HuH-7 (cell line): ENCODE data around the gene TNRC18.

ENCODE experiments used
- DNase-seq: peaks from one replicate; pipeline ENCODE4 v3.0.0; 2011; ENCODE audit warnings: low spot score

Gene TNRC18

GRCh38 chr7:5451391-5451790, 27.8 kb upstream of the TNRC18 start:
- DNase-seq, result no peak

- DNase-seq, result peak; percentile 74
Measured at GRCh38 chr7:5450549-5451327, 27.1 kb upstream of the TNRC18 start.

- DNase-seq, result no peak
Measured at GRCh38 chr7:5448378-5449037, 24.9 kb upstream of the TNRC18 start.

- DNase-seq, result no peak
Measured at GRCh38 chr7:5445981-5446594, 22.5 kb upstream of the TNRC18 start.

DNA sequence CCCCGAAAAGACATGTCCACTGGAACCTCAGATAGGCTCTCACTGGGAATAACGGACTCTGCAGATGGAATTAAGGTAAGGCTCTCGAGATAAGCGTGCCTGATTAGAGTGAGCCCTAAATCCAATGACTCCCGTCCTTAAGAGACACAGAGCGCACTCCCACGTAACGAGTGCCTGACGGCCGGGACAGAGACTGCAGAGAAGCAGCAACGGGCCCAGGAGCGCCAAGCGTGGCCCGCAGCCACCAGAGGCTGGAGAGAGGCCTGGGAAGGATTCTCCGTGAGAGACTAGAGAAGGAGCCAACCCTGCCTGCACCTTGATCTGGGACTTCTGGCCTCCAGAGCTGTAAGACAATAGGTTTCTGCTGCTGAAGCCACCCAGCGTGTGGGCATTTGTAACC, 20.0 kb upstream of the TNRC18 start:
- DNase-seq, result no peak

DNA sequence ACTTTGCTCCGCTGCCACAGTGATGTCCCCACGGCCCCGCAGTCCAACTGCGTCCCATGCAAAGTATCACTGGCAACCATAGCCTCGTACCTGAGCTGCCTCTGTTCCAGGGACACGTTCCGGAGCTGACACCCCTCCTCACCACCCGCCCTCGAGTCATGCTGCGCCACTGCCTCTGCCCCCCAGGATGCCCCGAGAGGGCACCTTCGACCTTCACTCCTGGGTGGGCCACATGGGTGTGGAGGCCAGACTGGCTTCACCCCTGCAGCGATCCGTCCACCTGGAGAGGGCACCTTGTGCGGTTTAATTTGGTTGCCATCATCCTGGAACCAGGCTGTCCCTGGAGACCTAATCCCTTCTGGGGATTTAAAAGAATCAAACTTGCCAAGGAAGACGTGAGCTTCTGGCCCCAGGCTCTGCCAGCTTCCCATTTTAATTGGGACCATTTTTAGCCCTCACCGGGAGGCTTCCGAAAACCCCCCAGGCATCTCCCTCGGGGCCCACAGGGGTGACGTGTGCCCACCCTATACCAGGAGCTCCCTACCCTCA, 19.2 kb upstream of the TNRC18 start:
- no peak for DNase-seq

DNA sequence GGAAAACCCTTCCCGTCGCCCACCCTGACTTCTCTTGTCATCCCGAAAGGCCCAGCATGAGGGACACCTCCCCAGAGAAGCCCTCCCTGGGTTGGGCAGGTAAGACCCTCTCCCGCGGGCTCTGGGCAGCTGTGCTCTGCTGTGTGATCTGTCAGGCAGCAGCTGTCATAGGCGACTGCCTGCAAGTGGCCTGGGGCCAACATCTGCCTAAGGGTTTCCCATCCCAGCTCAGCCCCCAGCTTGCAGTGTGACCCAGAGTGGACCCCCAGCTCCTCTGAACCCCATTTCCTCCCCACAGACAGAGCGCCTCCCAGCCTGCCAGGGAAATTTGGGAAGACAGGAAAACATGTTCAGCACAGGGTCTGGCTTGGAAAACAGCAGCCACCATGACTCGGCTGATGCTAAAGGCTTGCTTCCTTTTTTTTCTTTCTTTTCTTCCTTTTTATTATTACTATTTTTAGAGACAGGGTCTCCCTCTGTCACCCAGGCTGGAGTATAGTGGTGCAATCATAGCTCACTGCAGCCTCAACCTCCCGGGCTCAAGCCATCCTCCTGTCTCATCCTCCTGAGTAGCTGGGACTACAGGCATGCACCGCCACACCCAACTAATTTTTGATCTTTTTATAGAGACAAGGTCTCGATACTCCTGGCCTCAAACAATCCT, 18.3 kb upstream of the TNRC18 start:
- DNase-seq, result no peak

DNA sequence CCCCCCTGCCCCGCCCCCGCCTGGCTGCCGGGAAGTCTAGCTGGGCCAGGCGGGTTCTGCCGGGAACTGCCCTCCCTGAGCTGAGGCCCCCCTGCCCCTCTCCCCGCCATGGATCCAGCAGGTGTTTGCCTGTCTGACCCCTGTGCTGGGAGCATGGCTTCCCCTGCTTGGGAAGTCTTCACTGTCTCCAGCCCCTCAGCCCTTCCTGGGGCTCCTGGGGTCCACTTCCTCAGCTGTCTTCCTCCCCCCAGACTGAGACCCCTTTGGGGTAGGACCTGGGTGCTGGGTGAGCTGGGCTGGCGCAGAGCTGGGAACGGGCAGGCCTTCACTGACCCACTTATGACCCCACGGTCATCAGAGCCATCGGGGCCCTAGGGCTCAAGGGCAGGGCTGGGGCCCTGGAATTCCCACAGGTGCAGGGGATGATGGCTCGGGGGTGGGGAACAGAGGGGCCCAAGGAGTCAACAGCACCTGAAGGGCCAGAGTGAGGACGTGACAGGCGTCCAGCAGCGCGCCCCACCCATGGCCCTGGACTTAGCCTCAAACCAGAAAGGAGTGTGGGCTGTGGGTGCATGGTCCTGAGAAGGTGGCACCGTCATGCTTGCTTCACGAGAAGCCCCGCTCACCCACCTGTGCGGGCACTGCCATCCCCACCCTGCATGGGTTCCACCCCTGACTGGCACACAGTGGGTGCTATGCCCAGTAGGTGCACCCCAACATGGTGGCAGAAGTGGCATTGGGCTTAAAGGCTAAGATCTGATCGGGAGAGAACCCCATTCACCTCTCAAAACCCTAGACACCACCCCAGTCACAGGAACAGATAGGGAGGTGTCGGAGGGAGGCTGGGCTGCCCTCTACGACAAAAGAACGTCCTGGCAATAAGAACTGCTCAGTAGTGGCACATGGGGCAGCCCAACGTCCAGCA, 16.2 kb upstream of the TNRC18 start:
- no peak for DNase-seq

DNA sequence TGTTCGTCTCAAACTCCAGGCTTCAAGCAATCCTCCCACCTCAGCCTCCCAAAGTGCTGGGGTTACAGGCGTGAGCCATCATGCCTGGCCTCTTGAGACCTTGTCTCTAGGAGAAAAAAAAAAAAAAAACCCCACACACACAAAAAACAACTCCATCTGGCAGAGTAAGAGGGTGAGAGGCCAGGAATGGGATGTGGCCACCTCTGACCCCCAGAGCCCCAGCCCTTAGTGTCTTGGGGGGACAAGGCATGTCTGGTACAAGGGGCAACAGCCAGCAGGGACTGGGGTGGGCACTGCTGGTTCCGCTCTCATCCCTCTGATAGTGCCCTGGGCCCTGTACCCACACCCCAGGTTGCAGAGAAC, 15.6 kb upstream of the TNRC18 start:
- no peak for DNase-seq

DNA sequence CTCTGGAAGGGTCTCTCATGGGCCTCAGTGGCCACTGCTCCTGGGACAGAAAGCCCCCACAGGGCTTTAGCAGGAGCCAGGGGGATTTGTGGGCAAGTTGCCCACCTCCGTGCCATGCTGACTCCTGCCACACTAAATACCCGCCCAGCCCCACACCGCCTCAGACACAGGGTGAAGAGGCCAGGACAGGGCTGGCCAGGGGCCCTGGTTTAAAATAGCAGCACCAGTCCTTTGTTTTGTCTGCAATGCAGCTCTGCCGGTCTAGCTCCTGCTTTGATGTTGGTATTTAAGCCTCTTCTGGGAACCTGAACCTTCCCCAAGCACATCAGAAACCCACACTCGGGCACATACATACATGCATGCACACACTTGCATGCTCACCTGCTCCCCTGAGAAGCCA, 14.4 kb upstream of the TNRC18 start:
- DNase-seq, result no peak

DNA sequence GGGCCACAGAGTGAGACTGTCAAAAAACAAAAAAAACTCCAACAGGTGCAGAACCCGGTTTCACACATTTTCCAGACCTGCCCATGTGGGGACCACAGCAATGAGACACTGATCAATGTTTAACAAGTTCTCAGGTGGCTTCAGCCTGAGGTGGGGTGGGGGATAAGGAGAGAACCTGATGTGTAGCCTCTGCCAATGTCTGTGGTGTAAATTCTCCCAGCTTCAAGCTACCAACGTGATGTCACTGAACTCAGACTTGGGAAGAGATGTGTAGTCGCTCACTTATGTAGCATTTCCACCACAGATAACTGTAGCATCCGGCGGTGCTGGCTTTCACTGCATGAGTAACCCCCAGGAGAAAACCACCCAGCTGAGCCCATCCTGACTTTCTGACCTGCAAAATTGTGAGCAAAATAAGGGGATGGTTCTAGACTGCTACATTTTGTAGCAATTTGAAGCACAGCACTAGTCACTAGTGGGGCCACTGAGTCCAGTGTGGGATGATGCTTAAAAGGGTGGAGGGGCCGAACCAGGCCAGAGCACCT, 13.8 kb upstream of the TNRC18 start:
- no peak for DNase-seq

DNA sequence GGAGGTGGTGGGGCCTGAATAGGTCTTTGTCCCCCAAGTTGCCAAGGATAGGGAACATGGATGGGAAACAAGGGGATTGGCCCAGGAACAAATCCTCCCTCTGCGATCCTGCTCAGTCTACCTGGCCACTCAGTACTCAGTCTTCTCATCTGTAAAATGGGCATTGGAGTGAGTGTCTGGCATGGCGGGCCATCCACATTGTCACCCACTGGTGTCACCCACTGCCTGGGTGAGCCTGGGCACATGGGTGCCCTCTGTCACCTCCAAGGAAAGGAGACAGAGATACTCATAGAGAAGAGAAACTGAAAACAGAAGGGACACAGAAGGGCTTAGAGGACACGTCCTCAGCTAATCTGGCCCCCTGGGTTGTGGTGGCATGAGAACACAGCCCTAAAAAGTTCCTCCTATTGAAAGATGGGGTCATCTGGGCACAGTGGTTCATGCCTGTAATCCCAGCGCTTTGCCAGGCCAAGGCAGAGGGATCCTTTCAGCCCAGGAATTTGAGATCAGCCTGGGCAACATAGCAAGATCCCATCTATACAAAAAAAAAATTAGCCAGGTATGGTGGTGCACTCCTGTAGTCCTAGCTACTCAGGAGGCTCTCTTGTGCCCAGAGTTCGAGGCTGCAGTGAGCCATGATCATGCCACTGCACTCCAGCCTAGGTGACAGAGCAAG, 12.5 kb upstream of the TNRC18 start:
- no peak for DNase-seq

DNA sequence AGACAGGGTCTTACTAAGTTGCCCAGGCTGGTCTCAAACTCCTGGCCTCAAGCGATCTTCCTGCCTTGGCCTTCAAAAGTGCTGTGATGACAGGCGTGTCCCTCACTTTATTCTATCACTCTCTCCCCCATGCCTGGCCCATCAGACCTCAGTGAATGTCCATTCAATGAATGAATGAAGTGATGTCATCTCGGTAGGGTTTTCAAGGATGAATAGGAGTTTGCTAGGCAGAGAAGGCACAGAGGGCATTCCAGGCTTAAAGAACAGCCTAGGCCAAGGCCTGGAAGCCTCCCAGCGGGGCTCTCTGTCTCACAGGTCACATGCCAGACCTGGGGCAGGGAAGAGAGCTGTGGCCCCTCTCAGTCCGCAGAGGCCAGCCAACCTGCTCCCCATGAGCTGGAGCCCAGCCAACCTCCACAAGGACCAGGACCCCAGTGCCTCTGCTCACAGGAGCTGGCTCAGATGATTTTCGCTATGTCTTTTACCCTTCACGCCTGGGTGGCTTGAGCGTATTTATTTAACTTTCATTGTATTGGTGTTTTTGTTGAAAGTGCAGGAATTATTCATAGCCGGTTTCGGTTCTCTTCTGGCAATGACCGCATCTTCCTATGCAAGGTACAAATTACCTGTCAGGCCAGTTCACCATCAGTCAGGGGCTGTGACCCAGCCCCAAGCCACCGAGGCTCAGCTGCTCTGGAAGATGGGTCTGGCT, 11.8 kb upstream of the TNRC18 start:
- DNase-seq, result no peak

GRCh38 chr7:5433181-5433580, 9.5 kb upstream of the TNRC18 start:
- no peak for DNase-seq

- no peak for DNase-seq
Measured at GRCh38 chr7:5432691-5433090, 9.1 kb upstream of the TNRC18 start.

DNA sequence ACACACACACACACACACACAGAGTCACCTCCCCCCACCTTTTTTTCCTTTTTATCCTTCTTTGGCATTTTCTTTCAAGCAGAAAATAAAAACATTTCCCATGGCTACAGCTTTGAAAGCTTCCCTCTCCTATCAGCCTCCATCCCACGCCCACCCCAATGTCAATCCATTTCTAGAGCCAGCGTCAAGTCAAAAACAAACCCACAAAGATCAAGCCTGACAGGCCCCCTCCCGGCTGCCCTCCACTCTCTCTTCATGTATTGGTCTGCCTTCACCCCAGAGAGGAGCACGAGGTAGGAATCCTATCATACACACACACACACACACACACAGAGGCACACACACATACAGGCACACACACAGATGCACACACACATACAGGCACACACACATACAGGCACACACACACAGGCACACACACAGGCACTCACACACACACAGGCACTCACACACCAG, 8.0 kb upstream of the TNRC18 start:
- DNase-seq, result no peak

DNA sequence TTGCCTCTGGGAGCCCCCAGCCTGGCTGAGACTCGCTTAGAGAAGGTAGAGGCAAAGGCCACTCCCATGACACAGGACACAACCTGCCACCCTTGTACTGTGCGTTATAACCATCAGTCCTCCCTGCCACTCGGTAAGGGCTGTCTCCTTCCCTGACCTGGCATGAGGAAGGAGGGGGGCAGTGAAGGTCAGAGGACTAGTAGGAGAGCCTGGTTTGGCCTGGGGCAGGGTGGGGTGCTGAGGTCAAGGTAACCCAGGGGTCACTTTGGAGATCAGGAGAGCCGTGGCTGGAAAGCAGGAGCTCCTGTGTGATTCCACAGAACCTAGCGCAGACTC, 6.9 kb upstream of the TNRC18 start:
- DNase-seq, result no peak

GRCh38 chr7:5429857-5430611, 6.4 kb upstream of the TNRC18 start:
- DNase-seq, result no peak

- DNase-seq, result no peak
Measured at GRCh38 chr7:5429253-5429856, 5.7 kb upstream of the TNRC18 start.
